ENCODE data around the gene BZW1.

Gene BZW1

DNA sequence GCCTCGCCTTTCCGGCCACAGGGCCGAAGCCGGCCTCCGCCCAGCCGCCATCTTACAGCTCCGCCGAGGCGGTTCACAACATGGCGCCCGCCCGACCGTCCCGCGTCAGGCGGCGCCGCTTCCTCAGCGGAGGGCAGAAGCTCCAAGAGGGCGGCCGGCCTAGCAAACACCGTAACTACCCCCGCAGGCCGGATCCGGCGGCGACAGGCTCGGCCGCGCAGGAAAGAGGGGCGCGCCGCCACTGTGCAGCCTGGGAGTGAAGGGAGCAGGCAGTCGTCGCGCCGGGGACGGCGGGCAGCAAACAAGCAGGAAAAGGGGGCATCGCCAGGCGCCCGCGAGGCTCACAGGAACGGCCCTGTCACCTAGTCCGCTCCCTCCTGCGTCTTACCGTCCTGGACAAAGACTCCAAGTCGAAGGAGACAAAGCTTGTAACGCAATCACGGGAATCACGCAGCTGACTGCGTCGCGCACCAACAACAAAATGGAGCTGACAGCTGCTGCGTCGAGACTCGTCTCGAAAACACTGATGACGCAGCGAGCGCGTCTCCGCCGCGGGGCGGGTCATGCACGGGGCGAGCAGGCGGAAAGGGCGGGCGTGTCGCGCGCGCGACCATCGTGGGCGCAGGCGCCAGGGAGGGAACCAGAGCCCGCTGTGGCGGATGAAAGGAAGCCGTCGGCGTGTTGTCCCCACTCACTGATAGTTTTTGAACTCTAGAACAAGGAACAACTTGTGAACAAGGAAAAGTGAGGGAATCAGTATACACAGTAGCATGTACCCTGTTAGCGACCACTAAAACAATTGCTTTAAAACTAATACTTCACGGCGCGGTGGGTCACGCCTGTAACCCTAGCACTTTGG is 52.7 kb downstream of the BZW1 start, which contains the start of gene CLK1 (continued):
- peak; percentile 7; the same call in 1 of the 2 replicates for TF ChIP-seq WT1 (tag by site-specific recombination; IDR thresholded peaks at IDR 0.05)

DNA sequence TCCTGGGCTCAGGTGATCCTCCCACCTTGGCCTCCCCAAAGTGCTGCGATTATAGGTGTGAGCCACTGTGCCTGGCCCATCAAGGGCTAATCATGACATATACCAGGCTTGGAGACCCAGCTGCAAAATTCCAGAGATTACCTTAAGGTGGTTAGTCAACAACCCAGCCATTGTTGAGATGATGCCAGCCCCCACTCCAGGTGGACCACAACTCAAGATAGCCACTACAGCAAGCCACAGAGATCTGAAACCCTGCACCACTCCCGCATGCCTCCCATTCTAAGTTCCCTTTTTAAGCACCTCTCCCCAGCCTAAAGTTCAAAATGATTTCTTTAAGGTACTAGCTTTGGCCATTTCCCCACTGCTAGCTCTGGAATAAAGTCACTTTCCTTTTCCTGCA is 57.3 kb downstream of the BZW1 start:
- TF ChIP-seq ZNF76 (tag by site-specific recombination; IDR thresholded peaks at IDR 0.05; ENCODE audit: borderline replicate concordance, low read depth) (no peak), HOXC10 (CRISPR knock-in tag; IDR thresholded peaks at IDR 0.05) (no peak), ZNF121 (tag by site-specific recombination; IDR thresholded peaks at IDR 0.05) (no peak), GLI4 (tag by site-specific recombination; IDR thresholded peaks at IDR 0.05) (no peak), ZBTB21 (tag by site-specific recombination; IDR thresholded peaks at IDR 0.05) (no peak), ZNF555 (tag by site-specific recombination; conservative IDR thresholded peaks at IDR 0.05) (no peak)
- TF ChIP-seq, protein P1, sequence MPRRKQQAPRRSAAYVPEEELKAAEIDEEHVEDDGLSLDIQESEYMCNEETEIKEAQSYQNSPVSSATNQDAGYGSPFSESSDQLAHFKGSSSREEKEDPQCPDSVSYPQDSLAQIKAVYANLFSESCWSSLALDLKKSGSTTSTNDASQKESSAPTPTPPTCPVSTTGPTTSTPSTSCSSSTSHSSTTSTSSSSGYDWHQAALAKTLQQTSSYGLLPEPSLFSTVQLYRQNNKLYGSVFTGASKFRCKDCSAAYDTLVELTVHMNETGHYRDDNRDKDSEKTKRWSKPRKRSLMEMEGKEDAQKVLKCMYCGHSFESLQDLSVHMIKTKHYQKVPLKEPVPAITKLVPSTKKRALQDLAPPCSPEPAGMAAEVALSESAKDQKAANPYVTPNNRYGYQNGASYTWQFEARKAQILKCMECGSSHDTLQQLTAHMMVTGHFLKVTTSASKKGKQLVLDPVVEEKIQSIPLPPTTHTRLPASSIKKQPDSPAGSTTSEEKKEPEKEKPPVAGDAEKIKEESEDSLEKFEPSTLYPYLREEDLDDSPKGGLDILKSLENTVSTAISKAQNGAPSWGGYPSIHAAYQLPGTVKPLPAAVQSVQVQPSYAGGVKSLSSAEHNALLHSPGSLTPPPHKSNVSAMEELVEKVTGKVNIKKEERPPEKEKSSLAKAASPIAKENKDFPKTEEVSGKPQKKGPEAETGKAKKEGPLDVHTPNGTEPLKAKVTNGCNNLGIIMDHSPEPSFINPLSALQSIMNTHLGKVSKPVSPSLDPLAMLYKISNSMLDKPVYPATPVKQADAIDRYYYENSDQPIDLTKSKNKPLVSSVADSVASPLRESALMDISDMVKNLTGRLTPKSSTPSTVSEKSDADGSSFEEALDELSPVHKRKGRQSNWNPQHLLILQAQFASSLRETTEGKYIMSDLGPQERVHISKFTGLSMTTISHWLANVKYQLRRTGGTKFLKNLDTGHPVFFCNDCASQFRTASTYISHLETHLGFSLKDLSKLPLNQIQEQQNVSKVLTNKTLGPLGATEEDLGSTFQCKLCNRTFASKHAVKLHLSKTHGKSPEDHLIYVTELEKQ (tag by site-specific recombination; IDR thresholded peaks at IDR 0.05; ENCODE audit: borderline replicate concordance), result no peak
- no peaks in the 10 kb centered on the region for H3K9me3 ChIP-seq (ENCODE audit: control insufficient read depth, insufficient read depth, low read depth, low read length)
- no peak overlapping the region for H3K4me3 ChIP-seq (ENCODE audit: low read depth, low read length)
- peaks cover 25 to 33% of the 10 kb centered on the region in 2 experiments for H3K36me3 ChIP-seq (ENCODE audit: control insufficient read depth in 2 of 2, insufficient read depth in 1 of 2, low read length in 2 of 2)
- POLR2A ChIA-PET, result interaction anchor here (0.6 to 1.3 kb wide), 2 partner anchors 20 to 267 kb away, joined by 4 read pairs; partner anchors contain the start of genes NIF3L1 and PPIL3
- CTCF ChIA-PET, result interaction anchor here (0.6 to 0.7 kb wide), 3 partner anchors 265 to 1409 kb away, joined by 3 read pairs; no protein-coding TSS in a partner anchor
- H3K27ac ChIP-seq (ENCODE audit: extremely low read depth, low read depth, low read length), result no peak overlapping the region
- peaks cover 2% of the 10 kb centered on the region; the same call in 1 of the 2 replicates for H3K4me1 ChIP-seq (ENCODE audit: control insufficient read depth, insufficient read depth, low read length)

DNA sequence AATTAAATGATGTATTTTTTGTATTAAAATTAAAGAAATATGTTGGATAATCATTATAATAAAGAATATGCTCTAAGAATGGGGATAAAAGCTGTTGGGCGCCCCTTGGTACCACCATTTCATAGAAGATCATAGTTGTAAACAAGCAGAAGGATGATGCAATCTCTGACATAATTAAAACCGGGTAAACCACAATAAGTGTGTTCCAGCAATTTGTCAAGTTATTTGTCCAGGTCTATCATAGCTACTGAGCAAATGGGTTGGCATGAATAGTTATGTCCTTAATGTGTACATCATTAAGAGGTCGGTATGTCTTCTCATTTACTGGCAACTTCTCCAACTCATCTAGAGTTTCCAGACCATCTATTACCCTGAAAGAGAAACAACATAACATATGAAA is 59.4 kb downstream of the BZW1 start:
- H3K4me1 ChIP-seq (ENCODE audit: control insufficient read depth, insufficient read depth, low read length), result peaks cover 2% of the 10 kb centered on the region; the same call in 1 of the 2 replicates
- H3K4me3 ChIP-seq (ENCODE audit: low read depth, low read length), result no peak overlapping the region
- H3K27ac ChIP-seq (ENCODE audit: extremely low read depth, low read depth, low read length), result no peak overlapping the region
- CTCF ChIA-PET, result interaction anchor here (0.6 kb wide), 1 partner anchor 288 kb away, joined by 3 read pairs; no protein-coding TSS in a partner anchor
- peaks cover 44 to 53% of the 10 kb centered on the region in 2 experiments for H3K36me3 ChIP-seq (ENCODE audit: control insufficient read depth in 2 of 2, insufficient read depth in 1 of 2, low read length in 2 of 2)
- no peaks in the 10 kb centered on the region for H3K9me3 ChIP-seq (ENCODE audit: control insufficient read depth, insufficient read depth, low read depth, low read length)
- TF ChIP-seq ZNF629 (tag by site-specific recombination; IDR thresholded peaks at IDR 0.05) (peak; percentile 47), ZBTB17 (tag by site-specific recombination; IDR thresholded peaks at IDR 0.05) (0 out of 2 replicates have a peak, but pooled peaks have one; percentile 11), GLI4 (tag by site-specific recombination; IDR thresholded peaks at IDR 0.05) (no peak), ZNF560 (tag by site-specific recombination; IDR thresholded peaks at IDR 0.05; ENCODE audit: borderline replicate concordance) (no peak), ZNF571 (tag by site-specific recombination; IDR thresholded peaks at IDR 0.05) (no peak), OSR2 (tag by site-specific recombination; IDR thresholded peaks at IDR 0.05) (peak; percentile 45), ZBTB21 (tag by site-specific recombination; IDR thresholded peaks at IDR 0.05) (0 out of 2 replicates have a peak, but pooled peaks have one; percentile 16), HOXD13 (CRISPR knock-in tag; IDR thresholded peaks at IDR 0.05; ENCODE audit: borderline replicate concordance) (no peak), KLF10 (tag by site-specific recombination; IDR thresholded peaks at IDR 0.05) (no peak), ZEB2 (tag by site-specific recombination; IDR thresholded peaks at IDR 0.05) (peak; percentile 52; the same call in 1 of the 2 replicates), SP7 (tag by site-specific recombination; IDR thresholded peaks at IDR 0.05) (0 out of 2 replicates have a peak, but pooled peaks have one; percentile 42), ZNF157 (tag by site-specific recombination; IDR thresholded peaks at IDR 0.05) (no peak)
- TF ChIP-seq, protein P2, sequence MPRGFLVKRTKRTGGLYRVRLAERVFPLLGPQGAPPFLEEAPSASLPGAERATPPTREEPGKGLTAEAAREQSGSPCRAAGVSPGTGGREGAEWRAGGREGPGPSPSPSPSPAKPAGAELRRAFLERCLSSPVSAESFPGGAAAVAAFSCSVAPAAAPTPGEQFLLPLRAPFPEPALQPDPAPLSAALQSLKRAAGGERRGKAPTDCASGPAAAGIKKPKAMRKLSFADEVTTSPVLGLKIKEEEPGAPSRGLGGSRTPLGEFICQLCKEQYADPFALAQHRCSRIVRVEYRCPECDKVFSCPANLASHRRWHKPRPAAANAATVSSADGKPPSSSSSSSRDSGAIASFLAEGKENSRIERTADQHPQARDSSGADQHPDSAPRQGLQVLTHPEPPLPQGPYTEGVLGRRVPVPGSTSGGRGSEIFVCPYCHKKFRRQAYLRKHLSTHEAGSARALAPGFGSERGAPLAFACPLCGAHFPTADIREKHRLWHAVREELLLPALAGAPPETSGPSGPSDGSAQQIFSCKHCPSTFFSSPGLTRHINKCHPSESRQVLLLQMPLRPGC (tag by site-specific recombination; IDR thresholded peaks at IDR 0.05), result no peak
- TF ChIP-seq, protein P3, sequence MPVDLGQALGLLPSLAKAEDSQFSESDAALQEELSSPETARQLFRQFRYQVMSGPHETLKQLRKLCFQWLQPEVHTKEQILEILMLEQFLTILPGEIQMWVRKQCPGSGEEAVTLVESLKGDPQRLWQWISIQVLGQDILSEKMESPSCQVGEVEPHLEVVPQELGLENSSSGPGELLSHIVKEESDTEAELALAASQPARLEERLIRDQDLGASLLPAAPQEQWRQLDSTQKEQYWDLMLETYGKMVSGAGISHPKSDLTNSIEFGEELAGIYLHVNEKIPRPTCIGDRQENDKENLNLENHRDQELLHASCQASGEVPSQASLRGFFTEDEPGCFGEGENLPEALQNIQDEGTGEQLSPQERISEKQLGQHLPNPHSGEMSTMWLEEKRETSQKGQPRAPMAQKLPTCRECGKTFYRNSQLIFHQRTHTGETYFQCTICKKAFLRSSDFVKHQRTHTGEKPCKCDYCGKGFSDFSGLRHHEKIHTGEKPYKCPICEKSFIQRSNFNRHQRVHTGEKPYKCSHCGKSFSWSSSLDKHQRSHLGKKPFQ (tag by site-specific recombination; IDR thresholded peaks at IDR 0.05), result no peak
- TF ChIP-seq, protein P4, sequence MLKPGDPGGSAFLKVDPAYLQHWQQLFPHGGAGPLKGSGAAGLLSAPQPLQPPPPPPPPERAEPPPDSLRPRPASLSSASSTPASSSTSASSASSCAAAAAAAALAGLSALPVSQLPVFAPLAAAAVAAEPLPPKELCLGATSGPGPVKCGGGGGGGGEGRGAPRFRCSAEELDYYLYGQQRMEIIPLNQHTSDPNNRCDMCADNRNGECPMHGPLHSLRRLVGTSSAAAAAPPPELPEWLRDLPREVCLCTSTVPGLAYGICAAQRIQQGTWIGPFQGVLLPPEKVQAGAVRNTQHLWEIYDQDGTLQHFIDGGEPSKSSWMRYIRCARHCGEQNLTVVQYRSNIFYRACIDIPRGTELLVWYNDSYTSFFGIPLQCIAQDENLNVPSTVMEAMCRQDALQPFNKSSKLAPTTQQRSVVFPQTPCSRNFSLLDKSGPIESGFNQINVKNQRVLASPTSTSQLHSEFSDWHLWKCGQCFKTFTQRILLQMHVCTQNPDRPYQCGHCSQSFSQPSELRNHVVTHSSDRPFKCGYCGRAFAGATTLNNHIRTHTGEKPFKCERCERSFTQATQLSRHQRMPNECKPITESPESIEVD (tag by site-specific recombination; IDR thresholded peaks at IDR 0.05), result 0 out of 2 replicates have a peak, but pooled peaks have one; percentile 30
- POLR2A ChIA-PET, result no interaction called here

Measured in HEK293 (cell line).